ENCODE data around the gene TRAF1. TPM values are rescaled to one million over a fixed set of nuclear protein-coding genes. Genes with fewer than 3 reads are reported as not detected.

Gene TRAF1
- total RNA-seq, 4 donors from 2014 or later: 2.6 to 4.9 (median 4.7) TPM

- intact Hi-C loops (cut with DNase I; ENCODE audit: low total_unique reads): no loop called here
- no peak overlapping the region for H3K4me3 ChIP-seq (ENCODE audit: low read depth, poor library complexity, severe bottlenecking)
- DNase-seq (ENCODE audit: low spot score in 2 of 2): no peak
- WGBS, 2 donors: 63 to 69% methylated on average over 3 of the region's 3 CpGs
- TF ChIP-seq POLR2A (IDR thresholded peaks at IDR 0.05): no peak
- TF ChIP-seq CTCF (IDR thresholded peaks at IDR 0.05): no peak
These were observed 39.4 kb upstream of the TRAF1 start for GRCh38 chr9:120966013-120966369.

- TF ChIP-seq POLR2A (IDR thresholded peaks at IDR 0.05): no peak
- TF ChIP-seq CTCF (IDR thresholded peaks at IDR 0.05): no peak
- DNase-seq (ENCODE audit: low spot score in 2 of 2): peak in 1 of 2 donors; percentile 26
- WGBS, 2 donors: 68 to 78% methylated on average over 4 of the region's 4 CpGs
- H3K4me3 ChIP-seq (ENCODE audit: low read depth, poor library complexity, severe bottlenecking): no peak overlapping the region
- intact Hi-C loops (cut with DNase I; ENCODE audit: low total_unique reads): no loop called here
These were observed 38.9 kb upstream of the TRAF1 start for GRCh38 chr9:120965344-120966012.

- WGBS, 2 donors: 96% methylated on average over 3 of the region's 3 CpGs
- intact Hi-C loops (cut with DNase I; ENCODE audit: low total_unique reads): no loop called here
- no peak overlapping the region for H3K4me3 ChIP-seq (ENCODE audit: low read depth, poor library complexity, severe bottlenecking)
- no peak for DNase-seq (ENCODE audit: low spot score in 2 of 2)
- no peak for TF ChIP-seq POLR2A (IDR thresholded peaks at IDR 0.05)
- TF ChIP-seq CTCF (IDR thresholded peaks at IDR 0.05): no peak
These were observed 35.3 kb upstream of the TRAF1 start for GRCh38 chr9:120961936-120962335.

- intact Hi-C loops (cut with DNase I; ENCODE audit: low total_unique reads): no loop called here
- WGBS, 2 donors: 39 to 62% methylated on average over 1 of the region's 1 CpG
These were observed 33.4 kb upstream of the TRAF1 start for GRCh38 chr9:120960001-120960400.

GRCh38 chr9:120956862-120957261 is 30.3 kb upstream of the TRAF1 start:
- intact Hi-C loops (cut with DNase I; ENCODE audit: low total_unique reads): no loop called here
- TF ChIP-seq CTCF (IDR thresholded peaks at IDR 0.05) (no peak), POLR2A (IDR thresholded peaks at IDR 0.05) (no peak)
- 76 to 97% methylated on average over 3 of the region's 3 CpGs for WGBS, 2 donors
- no peak for DNase-seq (ENCODE audit: low spot score in 2 of 2)
- H3K4me3 ChIP-seq (ENCODE audit: low read depth, poor library complexity, severe bottlenecking): no peak overlapping the region

More at GRCh38 chr9:120960001-120960400, 33.4 kb upstream of the TRAF1 start:
- DNase-seq (ENCODE audit: low spot score in 2 of 2): no peak
- H3K4me3 ChIP-seq (ENCODE audit: low read depth, poor library complexity, severe bottlenecking): no peak overlapping the region
- TF ChIP-seq CTCF (IDR thresholded peaks at IDR 0.05) (no peak), POLR2A (IDR thresholded peaks at IDR 0.05) (no peak)
